Measurements from ENCODE around the gene PPP6R3.

DNA sequence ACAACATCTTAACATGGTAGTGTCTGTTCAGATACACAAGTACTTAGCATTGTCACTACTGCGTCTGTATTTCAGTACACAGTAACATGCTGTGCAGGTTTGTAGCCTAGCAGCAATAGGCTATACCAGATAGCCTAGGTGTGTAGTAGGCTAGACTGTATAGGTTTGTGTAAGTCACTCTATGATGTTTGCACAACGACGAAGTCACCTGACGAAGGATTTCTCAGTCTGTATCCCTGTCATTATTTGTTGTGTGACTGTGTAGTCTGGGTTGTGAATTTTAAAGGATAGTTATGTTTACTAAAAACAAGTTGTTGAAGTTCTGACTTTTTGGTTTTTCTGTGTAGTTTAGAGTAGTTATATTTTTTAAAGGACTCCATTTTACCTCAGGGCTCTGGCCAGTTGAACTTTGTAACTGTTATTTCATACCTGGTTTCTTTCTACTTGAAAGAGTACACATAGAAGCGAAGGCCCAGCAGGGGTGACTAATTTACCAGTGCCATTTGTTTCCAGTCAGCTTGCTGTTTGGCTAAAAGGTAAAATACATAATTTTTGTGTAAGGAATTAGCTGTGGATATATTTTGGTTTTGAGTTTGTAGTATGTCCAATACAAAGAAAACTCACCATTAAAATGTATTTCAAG is 72.3 kb downstream of the PPP6R3 start:
- peak in 1 of 3 donors; percentile 50 for TF ChIP-seq POLR2AphosphoS5 (IDR thresholded peaks at IDR 0.05)
- no peak for TF ChIP-seq EP300 (IDR thresholded peaks at IDR 0.05)

All from stomach (tissue), 4 donors.